ENCODE data around the gene GLB1L2. TPM values are rescaled to one million over a fixed set of nuclear protein-coding genes. Genes with fewer than 3 reads are reported as not detected.

Gene GLB1L2
- total RNA-seq, 4 donors from 2014 or later = 4.2 to 21.6 (median 12.4) TPM

- no peak for DNase-seq
- peaks cover 0 to 23% of the 10 kb centered on the region in 2 donors for H3K27me3 ChIP-seq
- H3K4me1 ChIP-seq = peaks cover 0 to 16% (median 3%) of the 10 kb centered on the region in 4 donors
- no peaks in the 10 kb centered on the region for H3K9me3 ChIP-seq
- H3K27ac ChIP-seq = no peak overlapping the region
- TF ChIP-seq CTCF (IDR thresholded peaks at IDR 0.05) = no peak
- TF ChIP-seq POLR2A (IDR thresholded peaks at IDR 0.05) = no peak
- no peaks in the 10 kb centered on the region for H3K36me3 ChIP-seq
- H3K4me3 ChIP-seq = no peak overlapping the region
Measured at GRCh38 chr11:134410766-134411165, 79.0 kb downstream of the GLB1L2 start.

GRCh38 chr11:134412203-134413042, 80.6 kb downstream of the GLB1L2 start, which contains the start of gene B3GAT1:
Gene B3GAT1, minus strand, starts transcription at chr11:134412242. Its CDS starts 24,583 bp downstream, at chr11:134387659.
- Histone ChIP-seq H3K4me1 (peaks cover 0 to 16% (median 3%) of the 10 kb centered on the region in 4 donors), H3K27me3 (peaks cover 0 to 23% of the 10 kb centered on the region in 2 donors), H3K4me3 (peak within 1 kb of the TSS; percentile 17 to 47 (median 44)), H3K9me3 (no peaks in the 10 kb centered on the region), H3K36me3 (no peaks in the 10 kb centered on the region), H3K27ac (no peak within 1 kb of the TSS)
- DNase-seq = peak in 1 of 3 donors; percentile 49
- TF ChIP-seq POLR2A (IDR thresholded peaks at IDR 0.05) (no peak), CTCF (IDR thresholded peaks at IDR 0.05) (no peak)

GRCh38 chr11:134413043-134413825, 81.4 kb downstream of the GLB1L2 start:
- H3K4me1 ChIP-seq = peaks cover 0 to 16% (median 3%) of the 10 kb centered on the region in 4 donors
- DNase-seq = peak in 1 of 3 donors; percentile 30
- no peaks in the 10 kb centered on the region for H3K9me3 ChIP-seq
- peak overlapping the region in 2 of 4 donors; percentile 17 to 41 for H3K4me3 ChIP-seq
- no peaks in the 10 kb centered on the region for H3K36me3 ChIP-seq
- TF ChIP-seq CTCF (IDR thresholded peaks at IDR 0.05) = no peak
- TF ChIP-seq POLR2A (IDR thresholded peaks at IDR 0.05) = no peak
- H3K27ac ChIP-seq = no peak overlapping the region
- peaks cover 0 to 23% of the 10 kb centered on the region in 2 donors for H3K27me3 ChIP-seq

- peaks cover 0 to 23% of the 10 kb centered on the region in 2 donors for H3K27me3 ChIP-seq
Measured at GRCh38 chr11:134413826-134414731, 82.3 kb downstream of the GLB1L2 start.

More at GRCh38 chr11:134413826-134414731, 82.3 kb downstream of the GLB1L2 start:
- no peak overlapping the region for H3K4me3 ChIP-seq
- H3K27ac ChIP-seq = no peak overlapping the region
- peaks cover 0 to 16% (median 3%) of the 10 kb centered on the region in 4 donors for H3K4me1 ChIP-seq
- no peaks in the 10 kb centered on the region for H3K9me3 ChIP-seq
- peak in 1 of 3 donors; percentile 22 for DNase-seq
- no peaks in the 10 kb centered on the region for H3K36me3 ChIP-seq
- TF ChIP-seq POLR2A (IDR thresholded peaks at IDR 0.05) = no peak
- TF ChIP-seq CTCF (IDR thresholded peaks at IDR 0.05) = no peak

Data from Peyer's patch (tissue), 4 donors.